Transverse colon (tissue), 4 donors: ENCODE data around the gene NFASC. TPM values are rescaled to one million over a fixed set of nuclear protein-coding genes. Genes with fewer than 3 reads are reported as not detected.

Experiments
- DNase-seq: peaks from one replicate; pipeline ENCODE4 v3.0.0-alpha.2; 2019
- H3K27ac ChIP-seq, 4 donors: fragments of 200-600 bp; sonication (generic); 2 replicates each; pipeline ENCODE4 v1.5.1; 2016 to 2018; ENCODE audit warnings: inconsistent platforms in 4 of 4
- H3K27me3 ChIP-seq: fragments of 200-600 bp; sonication (generic); 2 replicates; pipeline ENCODE4 v1.5.1; 2017; ENCODE audit warnings: inconsistent platforms
- H3K36me3 ChIP-seq, 4 donors: fragments of 200-600 bp; sonication (generic); 2 replicates each; pipeline ENCODE4 v1.5.1; 2017 to 2019; ENCODE audit warnings: inconsistent platforms in 4 of 4
- H3K4me1 ChIP-seq, 4 donors: fragments of 200-600 bp; sonication (generic); 2 replicates each; pipeline ENCODE4 v1.5.1; 2017 to 2020; ENCODE audit warnings: inconsistent platforms in 4 of 4
- H3K4me3 ChIP-seq, 4 donors: fragments of 200-600 bp; sonication (generic); 1 replicate in 1 of 4; 2 replicates in 3 of 4; pipeline versions ENCODE4 v1.5.1 to v1.6.1; 2017 to 2019; ENCODE audit warnings: inconsistent platforms in 4 of 4
- H3K9me3 ChIP-seq, 2 donors: fragments of 200-600 bp; sonication (generic); 2 replicates each; pipeline ENCODE4 v1.5.1; 2017 to 2019; ENCODE audit warnings: inconsistent platforms in 2 of 2
- CTCF ChIP-seq, 5 experiments: fragments of 200-600 bp in 3 of 5; fragments of 450-650 bp in 2 of 5; sonication (generic) in 3 of 5; IDR thresholded peaks; 1 replicate in 2 of 5; 2 replicates in 3 of 5; pipeline ENCODE4 v1.5.1; 2016 to 2017; ENCODE audit warnings: antibody characterized with exemption in 5 of 5, inconsistent platforms in 3 of 5, mild to moderate bottlenecking in 2 of 5, moderate library complexity in 1 of 5
- EP300 ChIP-seq: sonication (generic); formaldehyde crosslinking; IDR thresholded peaks from one replicate; pipeline ENCODE4 v1.6.1; 2017; ENCODE audit warnings: antibody characterized with exemption, low read depth
- POLR2A ChIP-seq: fragments of 450-650 bp; IDR thresholded peaks from one replicate; pipeline ENCODE4 v1.6.1; 2016; ENCODE audit warnings: antibody characterized with exemption, mild to moderate bottlenecking, moderate library complexity
- POLR2AphosphoS5 ChIP-seq, 3 donors: sonication (generic); formaldehyde crosslinking; IDR thresholded peaks; one replicate each; pipeline ENCODE4 v1.6.1; 2016; ENCODE audit warnings: antibody characterized with exemption in 3 of 3
- WGBS, 2 donors: methylation state at CpG; one replicate each; pipeline ENCODE4 v1.1.5; 2018; ENCODE audit warnings: low coverage in 1 of 2; 5-methylcytosine and 5-hydroxymethylcytosine counted together
- in situ Hi-C, 4 donors: fragments of 200-750 bp; cut with MboI; loops; one replicate each; pipeline versions ENCODE4 v1.15.0 to v1.15.1; 2017; ENCODE audit warnings: low sequenced_read_pairs in 3 of 4, low pct_ligation_motif_present in 1 of 4, low pct_unique_long_range_greater_than_20kb in 1 of 4
- intact Hi-C: fragments of 100-400 bp; cut with DNase I; formaldehyde crosslinking; loops from one replicate; pipeline ENCODE4 v1.15.1; 2023; ENCODE audit warnings: low total_unique reads
- total RNA-seq, 4 donors: library from RNA; depleted of rRNA; stranded (reverse); fragments of >200 nt; gene quantifications; one replicate each; pipeline ENCODE4 v1.1.0, GENCODE V29; 2016

The NFASC gene
- total RNA-seq, 4 donors from 2014 or later: 11.3 to 48.8 (median 13.4) TPM

GRCh38 chr1:204967451-204967850 lies 96.8 kb downstream of the NFASC start:
- no peak for DNase-seq
- Histone ChIP-seq H3K27me3 (no peaks in the 10 kb centered on the region), H3K9me3 (no peaks in the 10 kb centered on the region), H3K27ac (no peak overlapping the region), H3K4me3 (no peak overlapping the region), H3K36me3 (no peaks in the 10 kb centered on the region), H3K4me1 (no peaks in the 10 kb centered on the region)
- intact Hi-C loops: no loop called here
- in situ Hi-C loops: no loop called here
- WGBS, 2 donors: 68 to 90% methylated on average over 2 to 6 of the region's 6 CpGs
- TF ChIP-seq CTCF (IDR thresholded peaks at IDR 0.05): no peak
- TF ChIP-seq EP300: no peak
- TF ChIP-seq POLR2AphosphoS5 (IDR thresholded peaks at IDR 0.05): no peak
- TF ChIP-seq POLR2A: no peak

GRCh38 chr1:204968135-204968534 lies 97.5 kb downstream of the NFASC start:
- intact Hi-C loops: no loop called here
- no peaks in the 10 kb centered on the region for H3K36me3 ChIP-seq

GRCh38 chr1:204968951-204969350 lies 98.3 kb downstream of the NFASC start:
- Histone ChIP-seq H3K9me3 (no peaks in the 10 kb centered on the region), H3K4me3 (no peak overlapping the region), H3K4me1 (no peaks in the 10 kb centered on the region), H3K27ac (no peak overlapping the region), H3K27me3 (no peaks in the 10 kb centered on the region), H3K36me3 (no peaks in the 10 kb centered on the region)
- in situ Hi-C loops (no loop called here), intact Hi-C loops (no loop called here)
- no peak for DNase-seq
- 84% methylated on average over 16 of the region's 16 CpGs; no CpG with 5 or more reads in 1 of the 2 donors for WGBS, 2 donors
- no peak for TF ChIP-seq CTCF (IDR thresholded peaks at IDR 0.05)
- no peak for TF ChIP-seq POLR2AphosphoS5 (IDR thresholded peaks at IDR 0.05)
- TF ChIP-seq POLR2A: no peak
- no peak for TF ChIP-seq EP300

More at GRCh38 chr1:204968135-204968534, 97.5 kb downstream of the NFASC start:
- no peaks in the 10 kb centered on the region for H3K27me3 ChIP-seq
- no peaks in the 10 kb centered on the region for H3K9me3 ChIP-seq
- TF ChIP-seq POLR2AphosphoS5 (IDR thresholded peaks at IDR 0.05): no peak
- TF ChIP-seq POLR2A: no peak
- TF ChIP-seq EP300: no peak
- TF ChIP-seq CTCF (IDR thresholded peaks at IDR 0.05): no peak
- in situ Hi-C loops: no loop called here
- WGBS, 2 donors: 87% methylated on average over 10 of the region's 10 CpGs; no CpG with 5 or more reads in 1 of the 2 donors
- DNase-seq: no peak
- H3K27ac ChIP-seq: no peak overlapping the region
- no peaks in the 10 kb centered on the region for H3K4me1 ChIP-seq
- H3K4me3 ChIP-seq: no peak overlapping the region

- Histone ChIP-seq H3K27me3 (no peaks in the 10 kb centered on the region), H3K4me3 (no peak overlapping the region), H3K4me1 (no peaks in the 10 kb centered on the region), H3K9me3 (no peaks in the 10 kb centered on the region), H3K36me3 (no peaks in the 10 kb centered on the region), H3K27ac (no peak overlapping the region)
- 80 to 87% methylated on average over 1 to 2 of the region's 2 CpGs for WGBS, 2 donors
- TF ChIP-seq CTCF (IDR thresholded peaks at IDR 0.05): no peak
- no peak for TF ChIP-seq EP300
- no peak for TF ChIP-seq POLR2AphosphoS5 (IDR thresholded peaks at IDR 0.05)
- no peak for TF ChIP-seq POLR2A
- intact Hi-C loops (no loop called here), in situ Hi-C loops (loop anchor here in 1 of 4 donors (10.0 kb wide), 1 partner anchor 284 kb away; no protein-coding TSS in a partner anchor)
- no peak for DNase-seq
Measured at GRCh38 chr1:204970937-204971336, 100.3 kb downstream of the NFASC start.
